ENCODE results near the gene STK32B. TPM values are rescaled to one million over a fixed set of nuclear protein-coding genes. Genes with fewer than 3 reads are reported as not detected.
A peak's percentile ranks its signal among the peaks of the same experiment; 100 is the strongest.

Gene STK32B
- total and polyA plus RNA-seq, 12 donors: 0.12 to 0.68 (median 0.34) TPM

GRCh38 chr4:5043579-5043978 lies 7.7 kb upstream of the STK32B start:
- no peak overlapping the region for H3K4me3 ChIP-seq
- TF ChIP-seq CTCF (IDR thresholded peaks at IDR 0.05): no peak
- no peak overlapping the region for H3K27ac ChIP-seq
- intact Hi-C loops (cut with DNase I): loop anchor here in 1 of 10 donors (10.0 kb wide), 1 partner anchor 771 kb away; no protein-coding TSS in a partner anchor
- H3K9me3 ChIP-seq: peaks cover 0 to 14% (median 0%) of the 10 kb centered on the region in 11 donors
- peaks cover 0 to 43% (median 0%) of the 10 kb centered on the region in 9 donors for H3K4me1 ChIP-seq
- WGBS, 2 donors: 45% methylated on average over 6 of the region's 6 CpGs
- DNase-seq (no peak), ATAC-seq (no peak)
- H3K36me3 ChIP-seq: no peaks in the 10 kb centered on the region
- H3K27me3 ChIP-seq: peaks cover 0 to 48% (median 6%) of the 10 kb centered on the region in 7 donors

GRCh38 chr4:5044341-5044740 lies 6.9 kb upstream of the STK32B start:
- 56 to 65% methylated on average over 3 of the region's 3 CpGs for WGBS, 2 donors
- no peak for TF ChIP-seq CTCF (IDR thresholded peaks at IDR 0.05)

GRCh38 chr4:5045097-5045496 lies 6.2 kb upstream of the STK32B start:
- peaks cover 0 to 14% (median 0%) of the 10 kb centered on the region in 11 donors for H3K9me3 ChIP-seq
- peak overlapping the region in 1 of 10 donors; percentile 63 for H3K27ac ChIP-seq
- ATAC-seq (peak in 6 of 8 donors; percentile 41 to 77 (median 68)), DNase-seq (peak in 1 of 2 donors; percentile 15)
- H3K27me3 ChIP-seq: peaks cover 0 to 50% (median 6%) of the 10 kb centered on the region in 7 donors
- WGBS, 2 donors: 54 to 64% methylated on average over 3 of the region's 3 CpGs
- intact Hi-C loops (cut with DNase I): loop anchor here in 2 of 10 donors (5.0 to 10.0 kb wide), 2 partner anchors 767 to 770 kb away; no protein-coding TSS in a partner anchor
- H3K4me3 ChIP-seq: no peak overlapping the region
- no peak for TF ChIP-seq CTCF (IDR thresholded peaks at IDR 0.05)
- no peaks in the 10 kb centered on the region for H3K36me3 ChIP-seq
- H3K4me1 ChIP-seq: peaks cover 0 to 40% (median 0%) of the 10 kb centered on the region in 9 donors

More at GRCh38 chr4:5044341-5044740, 6.9 kb upstream of the STK32B start:
- peaks cover 0 to 40% (median 0%) of the 10 kb centered on the region in 9 donors for H3K4me1 ChIP-seq
- peak overlapping the region in 1 of 10 donors; percentile 63 for H3K27ac ChIP-seq
- H3K27me3 ChIP-seq: peaks cover 0 to 50% (median 6%) of the 10 kb centered on the region in 7 donors
- no peaks in the 10 kb centered on the region for H3K36me3 ChIP-seq
- intact Hi-C loops (cut with DNase I): loop anchor here in 1 of 10 donors (10.0 kb wide), 1 partner anchor 770 kb away; no protein-coding TSS in a partner anchor
- peaks cover 0 to 14% (median 0%) of the 10 kb centered on the region in 11 donors for H3K9me3 ChIP-seq
- no peak overlapping the region for H3K4me3 ChIP-seq
- ATAC-seq (no peak), DNase-seq (no peak)

- H3K27ac ChIP-seq: no peak overlapping the region
- 78 to 84% methylated on average over 4 of the region's 4 CpGs for WGBS, 2 donors
These were observed 2.6 kb upstream of the STK32B start for GRCh38 chr4:5048721-5049120.

More at GRCh38 chr4:5048721-5049120, 2.6 kb upstream of the STK32B start:
- no peak for TF ChIP-seq CTCF (IDR thresholded peaks at IDR 0.05)
- H3K4me1 ChIP-seq: peaks cover 0 to 43% (median 17%) of the 10 kb centered on the region in 9 donors
- H3K4me3 ChIP-seq: no peak overlapping the region
- ATAC-seq (no peak), DNase-seq (no peak)
- peaks cover 0 to 14% (median 0%) of the 10 kb centered on the region in 11 donors for H3K9me3 ChIP-seq
- intact Hi-C loops (cut with DNase I): loop anchor here in 2 of 10 donors (5.0 to 10.0 kb wide), 2 partner anchors 764 to 766 kb away; no protein-coding TSS in a partner anchor
- H3K27me3 ChIP-seq: peaks cover 0 to 59% (median 28%) of the 10 kb centered on the region in 7 donors
- no peaks in the 10 kb centered on the region for H3K36me3 ChIP-seq

All from heart right ventricle (tissue), 16 donors.